Measurements from ENCODE around the gene TECPR1.

GRCh38 chr7:98232799-98233198, 19.2 kb downstream of the TECPR1 start:
- TF ChIP-seq CTCF (IDR thresholded peaks at IDR 0.05) (no peak), EZH2 (IDR thresholded peaks at IDR 0.05; ENCODE audit: borderline replicate concordance, insufficient read depth, low read depth, low read length, poor library complexity, severe bottlenecking) (no peak)

Data from B cell (primary cell).